Measurements from ENCODE around the gene MPZL2.

MPZL2 gene

DNA sequence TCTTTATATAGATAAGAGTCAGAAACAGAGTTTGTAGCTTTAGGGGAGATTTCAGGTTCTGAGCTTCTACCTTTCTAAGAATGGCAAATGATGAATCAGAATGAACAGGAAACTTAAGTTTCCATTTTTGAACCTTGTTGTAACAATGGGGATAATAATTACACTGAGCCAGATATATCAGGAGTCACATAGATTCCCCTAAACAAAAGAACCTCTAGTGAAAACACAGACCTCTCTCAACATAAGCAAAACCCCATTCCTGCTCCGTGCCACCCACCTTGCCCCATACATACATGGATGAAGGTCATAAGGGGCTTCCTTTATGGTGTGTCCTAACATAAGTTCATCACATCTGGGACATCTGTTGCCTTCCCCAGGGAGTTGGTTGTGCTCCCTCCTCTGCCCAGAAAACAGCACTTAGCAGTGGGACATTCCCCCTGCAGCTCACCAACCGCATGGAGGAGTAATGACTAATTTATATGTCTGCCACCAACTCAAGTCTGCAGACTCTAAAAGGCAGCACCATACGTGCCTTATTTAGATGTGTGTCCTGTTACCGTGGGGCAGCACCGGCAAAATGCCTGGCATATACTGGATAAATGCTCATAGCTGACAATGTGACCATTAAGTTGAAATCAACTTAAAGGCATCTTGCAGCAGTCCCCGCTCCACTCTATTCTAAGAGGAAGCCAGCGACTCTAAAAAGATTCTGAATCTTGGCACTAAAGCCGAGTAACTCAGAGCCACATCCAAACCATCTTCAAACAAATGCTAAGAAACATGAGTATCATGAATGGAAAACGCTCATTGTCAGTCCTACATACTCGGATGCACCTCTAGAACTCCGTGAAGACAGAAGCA is 47.2 kb downstream of the MPZL2 start:
- no peak for DNase-seq

DNA sequence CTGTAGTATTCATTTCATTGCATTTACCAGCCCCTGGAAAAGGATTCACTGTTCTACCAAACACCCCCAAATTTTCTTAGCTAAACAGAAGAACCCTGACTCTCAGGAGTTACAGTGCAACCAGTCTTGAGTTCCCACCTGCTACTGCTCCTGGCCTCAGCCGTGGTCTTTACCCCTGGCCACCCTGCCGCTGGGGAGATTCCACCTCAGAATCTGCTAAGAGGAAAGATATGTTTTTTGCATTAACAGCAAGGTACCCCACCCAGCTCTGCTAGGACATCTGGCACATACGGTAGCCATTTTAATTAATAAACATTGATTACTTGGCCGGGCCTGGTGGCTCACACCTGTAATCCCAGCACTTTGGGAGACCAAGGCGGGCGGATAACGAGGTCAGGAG is 48.3 kb downstream of the MPZL2 start:
- DNase-seq: no peak

DNA sequence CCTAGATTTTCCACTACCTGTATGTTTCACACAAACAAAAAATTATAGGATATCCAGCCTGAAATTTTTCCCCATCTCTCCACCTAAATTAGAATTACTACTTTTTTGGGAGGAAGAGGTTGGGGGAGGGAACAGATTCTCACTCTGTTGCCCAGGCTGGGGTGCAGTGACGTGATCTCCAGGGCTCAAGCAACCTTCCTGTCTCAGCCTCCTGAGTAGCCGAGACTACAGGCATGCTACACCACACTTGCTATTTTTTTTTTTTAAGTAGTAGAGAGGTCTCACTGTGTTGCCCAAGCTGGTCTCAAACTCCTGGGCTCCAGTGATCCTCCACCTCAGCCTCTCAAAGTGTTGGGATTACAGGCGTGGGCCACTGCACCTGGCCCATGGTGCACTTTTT is 48.8 kb downstream of the MPZL2 start:
- no peak for DNase-seq

DNA sequence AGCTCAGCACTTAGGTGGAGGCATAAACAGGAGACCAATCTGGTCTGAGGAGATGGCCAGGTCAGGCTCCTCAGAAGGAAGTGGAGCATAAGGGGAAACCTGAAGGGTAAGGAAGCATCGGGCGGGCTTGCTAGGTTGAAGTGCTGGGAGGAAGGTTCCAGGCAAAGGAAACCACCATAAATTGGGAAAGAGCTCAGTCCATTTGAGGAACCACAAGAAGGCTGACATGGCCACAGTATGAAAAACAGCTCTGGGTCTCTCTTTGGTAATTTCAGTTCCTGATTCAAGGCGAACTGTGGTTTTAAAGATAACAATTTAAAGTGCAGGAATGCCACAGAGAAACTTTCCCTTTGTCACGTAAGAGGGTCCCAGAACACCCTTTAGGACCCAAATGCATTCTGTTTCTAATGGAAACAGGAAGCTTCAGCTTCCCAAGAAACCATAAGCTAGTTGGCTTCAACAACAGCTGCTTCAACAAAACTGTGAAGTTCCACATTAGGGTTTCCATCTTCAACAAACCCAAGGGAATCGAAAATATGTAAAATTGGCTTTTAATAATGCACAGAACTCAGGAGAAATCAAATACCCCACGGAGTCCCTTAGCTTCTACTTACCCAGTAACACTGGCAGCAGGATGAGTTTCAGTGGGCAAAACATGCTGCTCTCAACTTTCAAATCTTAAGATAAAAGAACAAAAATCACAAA is 49.7 kb downstream of the MPZL2 start:
- DNase-seq: no peak

DNA sequence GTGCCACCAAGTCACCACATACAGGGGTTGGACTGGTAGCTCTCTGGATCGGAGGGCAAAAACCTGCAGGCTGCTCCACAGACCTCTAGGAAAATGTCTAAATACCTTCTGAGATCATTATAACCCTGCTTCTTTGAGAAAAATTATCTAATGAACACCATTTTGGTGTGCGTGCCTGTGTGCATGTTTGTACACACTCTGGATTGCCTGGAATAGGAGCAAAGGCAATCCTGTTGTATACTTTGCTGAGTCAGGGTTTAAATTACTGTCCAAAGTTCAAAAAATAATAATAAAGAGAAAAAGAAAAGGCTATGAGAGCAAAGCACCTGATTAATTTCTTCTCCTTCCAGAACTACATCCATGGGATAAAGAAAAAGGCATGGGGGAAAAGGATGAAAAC is 50.3 kb downstream of the MPZL2 start:
- DNase-seq: no peak

DNA sequence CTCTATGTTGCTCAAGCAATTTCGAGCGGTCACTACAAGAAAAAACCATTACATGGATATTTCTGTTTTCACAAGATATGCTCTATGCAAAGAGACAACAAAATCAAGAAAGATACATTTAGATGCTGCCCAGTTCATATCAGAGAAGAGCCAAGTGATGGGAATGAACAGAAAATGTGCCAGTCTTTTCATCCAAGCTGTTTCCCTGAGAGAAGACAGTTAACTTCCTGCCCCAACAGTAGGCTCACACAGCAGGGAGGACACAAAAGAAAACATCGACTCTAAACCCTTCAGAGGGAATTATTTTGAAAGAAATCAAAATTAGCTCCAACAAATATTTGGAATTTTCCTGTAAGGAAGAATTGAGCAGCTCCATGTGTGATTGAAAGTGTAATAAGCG is 50.9 kb downstream of the MPZL2 start:
- no peak for DNase-seq

DNA sequence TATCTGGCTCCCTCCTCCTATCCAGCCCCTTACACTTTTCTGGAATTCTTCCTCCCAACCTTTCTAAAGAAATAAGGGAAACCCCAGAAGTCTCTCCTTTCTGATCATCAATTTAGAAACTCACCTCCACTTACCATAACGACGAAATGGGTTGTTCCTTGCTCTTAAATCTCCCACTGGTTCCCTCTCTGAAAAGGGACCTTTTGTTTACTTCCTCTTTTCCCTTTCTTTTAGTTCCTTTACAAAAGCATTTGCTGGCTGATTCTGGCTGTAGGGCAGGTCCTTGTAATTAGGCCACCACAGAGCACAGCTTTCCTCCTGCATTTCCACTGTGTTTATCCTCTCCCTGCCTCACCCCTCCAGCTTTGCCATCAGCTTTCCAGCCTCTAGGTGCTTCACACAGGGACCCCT is 51.3 kb downstream of the MPZL2 start:
- DNase-seq: no peak

DNA sequence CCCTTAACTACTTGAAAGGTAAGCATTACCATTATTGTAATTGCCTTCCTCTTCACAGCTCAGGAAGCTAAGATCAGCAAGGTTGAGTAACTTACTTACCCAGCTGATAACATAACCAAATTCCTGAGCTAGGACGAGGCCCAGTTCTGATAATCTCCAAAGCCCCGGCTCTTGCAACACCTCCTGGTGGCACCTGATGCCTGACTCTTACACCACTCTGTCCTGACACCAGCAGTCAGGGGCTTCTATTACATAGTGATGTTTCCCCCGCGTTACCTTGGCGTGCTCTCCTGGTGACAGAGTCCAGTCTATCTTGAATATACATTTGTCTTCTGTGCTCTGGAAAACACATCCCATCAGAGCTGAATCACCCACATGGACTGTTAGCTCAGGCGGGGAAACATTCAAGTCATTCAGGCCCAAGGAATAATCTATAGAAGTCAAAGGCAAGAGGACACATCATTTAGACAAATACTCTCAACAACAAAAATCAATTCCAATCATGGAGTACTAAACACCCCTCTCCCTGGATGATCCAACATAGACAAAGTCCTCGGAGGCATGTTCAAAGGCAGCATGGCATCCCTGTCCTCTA is 51.9 kb downstream of the MPZL2 start:
- DNase-seq: peak; percentile 79

DNA sequence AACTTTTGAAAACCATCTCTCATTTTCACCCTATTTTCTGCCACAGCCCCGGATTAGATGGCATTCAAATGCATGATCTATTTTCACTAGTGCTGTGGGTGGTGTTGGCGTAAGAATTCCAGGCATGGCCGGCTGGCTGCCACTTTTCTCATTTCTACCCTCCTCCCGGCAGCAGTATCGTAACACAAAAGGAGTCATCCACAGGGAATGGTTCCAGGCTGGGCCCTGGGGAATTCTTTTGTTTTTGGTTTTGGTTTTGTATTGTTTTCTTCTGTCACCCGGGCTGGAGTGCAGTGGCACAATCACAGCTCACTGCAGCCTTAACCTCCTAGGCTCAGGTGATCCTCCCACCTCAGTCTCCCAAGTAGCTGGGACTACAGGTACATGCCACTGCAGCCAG is 53.1 kb downstream of the MPZL2 start:
- no peak for DNase-seq

DNA sequence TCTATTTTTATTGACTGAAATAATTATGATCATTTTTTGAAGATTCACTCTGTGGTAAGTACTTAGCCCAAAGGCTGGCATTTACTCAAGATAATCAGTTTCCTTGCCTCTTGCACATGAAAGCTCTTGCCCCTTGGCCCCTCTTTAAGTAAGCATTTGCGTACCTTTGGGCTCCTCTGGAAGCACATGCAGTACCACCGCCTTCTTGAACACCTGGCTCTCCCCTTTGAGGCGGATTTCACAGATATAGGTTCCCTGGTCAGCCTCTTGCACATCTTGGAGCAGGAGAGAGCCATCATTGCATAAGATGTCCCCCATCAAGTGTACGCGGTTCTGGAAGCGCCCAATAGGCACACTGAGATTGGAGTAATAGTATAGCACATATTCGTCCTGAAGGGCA is 53.8 kb downstream of the MPZL2 start:
- no peak for DNase-seq

DNA sequence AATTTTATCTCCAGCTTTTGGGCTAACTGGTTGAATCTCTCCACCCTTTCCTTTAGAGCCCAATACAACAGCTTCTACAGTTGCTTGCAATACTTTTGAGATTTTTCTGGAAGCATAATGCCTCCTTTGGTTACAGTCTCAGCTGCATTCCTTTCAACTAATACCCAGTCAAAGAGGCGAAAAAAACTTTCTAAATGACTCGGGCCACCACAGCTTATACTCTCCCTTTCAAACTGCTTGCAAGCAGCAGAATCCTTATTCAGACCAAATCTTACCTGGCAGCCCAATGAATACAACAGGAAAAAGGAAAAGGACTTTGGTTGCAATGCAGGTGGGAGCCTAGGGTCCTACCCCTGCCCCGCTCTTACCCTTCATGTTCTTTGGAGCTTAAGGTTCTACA is 55.1 kb downstream of the MPZL2 start:
- DNase-seq: no peak

DNA sequence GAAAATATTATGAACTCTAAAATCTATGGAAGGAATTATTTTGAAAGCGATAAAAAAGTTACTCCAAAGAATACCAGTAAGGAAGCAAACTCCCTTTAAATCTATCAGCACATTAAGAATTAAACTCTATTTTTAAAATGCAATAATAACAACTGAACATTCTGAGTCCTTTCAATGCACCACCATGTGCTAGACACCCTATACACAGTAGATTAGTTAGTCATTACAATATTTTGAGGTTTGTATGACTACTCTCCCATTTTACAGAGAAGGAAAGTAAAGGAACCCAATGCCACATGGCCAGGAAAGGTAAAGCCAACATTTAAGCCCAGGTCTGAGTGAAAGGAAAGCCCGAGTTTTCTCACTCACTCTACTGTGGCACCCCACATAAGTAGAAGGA is 57.0 kb downstream of the MPZL2 start:
- DNase-seq: no peak

DNA sequence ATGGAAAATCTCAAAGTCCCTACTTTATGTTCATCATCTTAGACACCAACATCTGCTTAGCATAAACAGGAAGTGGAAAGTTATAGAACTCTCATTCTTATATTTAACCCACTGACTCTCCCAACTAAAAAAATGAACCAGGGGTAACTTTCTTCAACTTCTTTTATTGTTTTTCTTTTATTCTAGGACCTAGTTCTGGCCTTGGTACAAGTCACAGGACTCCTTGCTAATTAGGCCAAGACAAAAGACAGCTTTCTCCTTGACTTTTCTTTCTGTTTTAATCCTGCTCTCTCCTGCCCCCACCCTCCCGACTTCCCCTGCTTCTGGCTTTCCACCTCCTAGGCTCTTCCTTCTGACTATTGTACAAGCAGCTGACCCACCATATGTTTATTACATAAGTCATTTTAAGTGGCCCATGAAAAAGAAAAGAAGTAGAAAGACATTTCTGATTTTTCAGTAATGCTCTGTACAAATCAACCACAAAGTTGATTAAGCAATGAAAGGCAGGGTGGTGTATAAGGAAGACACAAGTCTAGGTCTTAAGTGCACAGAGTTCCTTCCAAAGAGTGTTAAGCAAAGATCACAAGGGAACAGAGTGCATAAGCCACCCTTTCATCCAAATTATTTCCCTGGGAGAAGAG is 57.6 kb downstream of the MPZL2 start:
- no peak for DNase-seq

DNA sequence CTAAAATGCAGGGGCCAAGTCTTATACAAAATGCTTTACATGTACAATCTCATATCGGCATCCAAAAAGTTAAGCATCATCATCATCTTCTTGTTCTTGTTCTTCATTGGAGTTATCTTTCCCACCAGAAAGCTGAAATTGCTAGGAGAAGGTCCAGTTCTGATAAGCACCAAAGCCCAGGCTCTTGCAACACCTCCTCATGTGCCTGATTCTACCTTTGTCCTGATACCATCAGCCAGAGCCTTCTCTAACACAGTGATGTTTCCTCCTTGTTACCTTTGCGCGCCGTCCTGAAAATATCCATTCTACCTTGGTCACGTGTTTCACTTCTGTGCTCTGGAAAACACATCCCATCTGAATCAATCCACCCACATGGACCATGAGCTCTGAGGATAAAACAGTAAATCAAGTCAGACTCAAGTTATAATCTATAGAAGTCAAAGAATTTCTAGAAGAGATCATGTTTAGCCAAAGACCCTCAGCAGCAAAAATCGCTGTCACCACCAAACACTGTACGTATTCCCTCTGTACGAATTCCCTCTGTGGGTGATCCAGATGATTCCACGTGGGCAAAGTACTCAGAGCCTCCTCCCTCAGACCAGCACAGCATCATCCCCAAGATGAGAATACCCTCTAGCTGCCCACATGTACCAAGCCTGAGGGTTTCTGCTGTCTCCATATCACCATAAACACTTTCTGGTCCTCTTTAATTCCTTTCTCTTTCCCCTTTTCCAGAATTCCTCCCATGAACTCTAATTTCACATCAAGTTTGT is 58.3 kb downstream of the MPZL2 start:
- DNase-seq: no peak
